H9 (cell line): ENCODE measurements around the gene TMC2. TPM values are rescaled to one million over a fixed set of nuclear protein-coding genes. Genes with fewer than 3 reads are reported as not detected.

Experiments used
- DNase-seq: peaks from one replicate; pipeline ENCODE4 v3.0.0-alpha.2; 2017
- H2AFZ ChIP-seq: one replicate; pipeline ENCODE4 v1.6.1; 2013; ENCODE audit warnings: mild to moderate bottlenecking, low read length, control low read depth, moderate library complexity
- H2AK5ac ChIP-seq: 2 replicates; pipeline ENCODE4 v1.6.1; 2013; ENCODE audit warnings: low read length, control low read depth, mixed read lengths; ENCODE audit not compliant: insufficient read length
- H2BK120ac ChIP-seq: one replicate; pipeline ENCODE4 v1.6.1; 2013; ENCODE audit warnings: low read depth, mild to moderate bottlenecking, low read length, control low read depth, inconsistent platforms; ENCODE audit not compliant: poor library complexity, severe bottlenecking
- H2BK12ac ChIP-seq: 2 replicates; pipeline ENCODE4 v1.6.1; 2013; ENCODE audit warnings: low read length, control low read depth, mixed read lengths, low read depth; ENCODE audit not compliant: insufficient read length
- H2BK15ac ChIP-seq: 2 replicates; pipeline ENCODE4 v1.6.1; 2013; ENCODE audit warnings: low read depth, low read length, control low read depth
- H2BK20ac ChIP-seq: one replicate; pipeline ENCODE4 v1.6.1; 2013; ENCODE audit warnings: low read depth, mild to moderate bottlenecking, low read length, control low read depth, inconsistent platforms; ENCODE audit not compliant: poor library complexity, severe bottlenecking
- H2BK5ac ChIP-seq: 2 replicates; pipeline ENCODE4 v1.6.1; 2013; ENCODE audit warnings: low read length, control low read depth, mixed read lengths; ENCODE audit not compliant: insufficient read length
- H3K14ac ChIP-seq: 2 replicates; pipeline ENCODE4 v1.6.1; 2013; ENCODE audit warnings: low read length, control low read depth; ENCODE audit not compliant: insufficient read depth
- H3K18ac ChIP-seq: 2 replicates; pipeline ENCODE4 v1.6.1; 2013; ENCODE audit warnings: low read depth, mild to moderate bottlenecking, mixed read lengths, low read length, control low read depth; ENCODE audit not compliant: insufficient read length
- H3K23ac ChIP-seq: 2 replicates; pipeline ENCODE4 v1.6.1; 2013; ENCODE audit warnings: low read length, control low read depth, mixed read lengths, low read depth; ENCODE audit not compliant: insufficient read length
- H3K23me2 ChIP-seq: 2 replicates; pipeline ENCODE4 v1.6.1; 2013; ENCODE audit warnings: low read depth, mild to moderate bottlenecking, mixed read lengths, low read length, control low read depth; ENCODE audit not compliant: insufficient read length, poor library complexity, severe bottlenecking
- H3K27ac ChIP-seq: 2 replicates; pipeline ENCODE4 v1.5.1; 2013; ENCODE audit warnings: low read length, control low read depth, mixed read lengths, low read depth; ENCODE audit not compliant: insufficient read length
- H3K27me3 ChIP-seq: 2 replicates; pipeline ENCODE4 v1.6.1; 2013; ENCODE audit warnings: low read length, control low read depth, inconsistent platforms; ENCODE audit not compliant: insufficient read depth
- H3K4ac ChIP-seq: 2 replicates; pipeline ENCODE4 v1.6.1; 2013; ENCODE audit warnings: low read depth, mild to moderate bottlenecking, control low read depth, inconsistent platforms, low read length, moderate library complexity
- H3K4me1 ChIP-seq: 2 replicates; pipeline ENCODE4 v1.6.1; 2013; ENCODE audit warnings: low read length, control low read depth, inconsistent platforms; ENCODE audit not compliant: insufficient read depth
- H3K4me2 ChIP-seq: 2 replicates; pipeline ENCODE4 v1.6.1; 2013; ENCODE audit warnings: low read length, control low read depth, mixed read lengths; ENCODE audit not compliant: insufficient read length, insufficient read depth
- H3K56ac ChIP-seq: 2 replicates; pipeline ENCODE4 v1.6.1; 2013; ENCODE audit warnings: low read depth, mild to moderate bottlenecking, mixed read lengths, low read length, control low read depth; ENCODE audit not compliant: insufficient read length
- H3K79me1 ChIP-seq: 2 replicates; pipeline ENCODE4 v1.6.1; 2013; ENCODE audit warnings: low read depth, mild to moderate bottlenecking, moderate library complexity, low read length, control low read depth, inconsistent platforms; ENCODE audit not compliant: insufficient read depth, poor library complexity, severe bottlenecking
- H3K79me2 ChIP-seq: 2 replicates; pipeline ENCODE4 v1.6.1; 2013; ENCODE audit warnings: low read length, control low read depth, inconsistent platforms; ENCODE audit not compliant: insufficient read depth
- H3K9ac ChIP-seq: 2 replicates; pipeline ENCODE4 v1.6.1; 2013; ENCODE audit warnings: low read length, control low read depth, mixed read lengths; ENCODE audit not compliant: insufficient read length; ENCODE audit errors: extremely low read depth
- H3K9me3 ChIP-seq: one replicate; pipeline ENCODE4 v1.6.1; 2013; ENCODE audit warnings: low read depth, low read length, inconsistent platforms; ENCODE audit not compliant: control insufficient read depth
- H3T11ph ChIP-seq: one replicate; pipeline ENCODE4 v1.6.1; 2013; ENCODE audit warnings: mild to moderate bottlenecking, low read length, control low read depth, inconsistent platforms
- H4K20me1 ChIP-seq: one replicate; pipeline ENCODE4 v1.6.1; 2013; ENCODE audit not compliant: control insufficient read depth, insufficient read length, insufficient read depth
- H4K5ac ChIP-seq: 2 replicates; pipeline ENCODE4 v1.6.1; 2013; ENCODE audit warnings: low read depth, mild to moderate bottlenecking, mixed read lengths, low read length, control low read depth; ENCODE audit not compliant: insufficient read length
- H4K8ac ChIP-seq: replicated peaks from 2 replicates; pipeline ENCODE4 v1.6.1; 2013; ENCODE audit warnings: low read length, control low read depth, mixed read lengths, low read depth; ENCODE audit not compliant: insufficient read length
- H4K91ac ChIP-seq: 2 replicates; pipeline ENCODE4 v1.6.1; 2013; ENCODE audit warnings: low read depth, mild to moderate bottlenecking, moderate library complexity, mixed read lengths, low read length, control low read depth; ENCODE audit not compliant: insufficient read length
- H3K27ac Mint-ChIP-seq, 3 experiments: 2 replicates in 2 of 3; 3 replicates in 1 of 3; pipeline ENCODE4 v1.8.0; 2020 to 2021; ENCODE audit warnings: mixed read lengths in 3 of 3, mild to moderate bottlenecking in 1 of 3, moderate library complexity in 1 of 3
- H3K27me3 Mint-ChIP-seq: 2 replicates; pipeline ENCODE4 v1.8.0; 2021; ENCODE audit warnings: low read depth, mild to moderate bottlenecking, moderate library complexity, mixed read lengths
- H3K36me3 Mint-ChIP-seq, 3 experiments: 2 replicates in 2 of 3; 3 replicates in 1 of 3; pipeline ENCODE4 v1.8.0; 2020 to 2021; ENCODE audit warnings: low read depth in 3 of 3, mixed read lengths in 3 of 3; ENCODE audit not compliant: insufficient read depth in 1 of 3
- H3K4me1 Mint-ChIP-seq, 2 experiments: 2 replicates each; pipeline ENCODE4 v1.8.0; 2020; ENCODE audit warnings: mixed read lengths in 2 of 2
- H3K4me3 Mint-ChIP-seq, 2 experiments: 2 replicates in 1 of 2; 3 replicates in 1 of 2; pipeline ENCODE4 v1.8.0; 2020 to 2021; ENCODE audit warnings: mild to moderate bottlenecking in 2 of 2, mixed read lengths in 2 of 2, moderate library complexity in 1 of 2
- H3K9me3 Mint-ChIP-seq, 2 experiments: 2 replicates in 1 of 2; 3 replicates in 1 of 2; pipeline ENCODE4 v1.8.0; 2020; ENCODE audit warnings: mild to moderate bottlenecking in 2 of 2, mixed read lengths in 2 of 2, moderate library complexity in 1 of 2
- WGBS: extraction: QIAGEN DNeasy Blood & Tissue Kit; methylation state at CpG from one replicate; pipeline ENCODE4 v1.1.7; 2013; ENCODE audit warnings: missing lambda C conversion rate, low lambda C conversion rate, mixed read lengths; ENCODE audit not compliant: insufficient read length; ENCODE audit errors: extremely low coverage; 5-methylcytosine and 5-hydroxymethylcytosine counted together
- total RNA-seq: library from RNA; stranded (reverse); gene quantifications from 2 replicates; pipeline ENCODE4 v1.2.1, GENCODE V29; 2021
- TF ChIP-seq, protein P1 (sequence below): fragments of 200-600 bp; sonication (generic); conservative IDR thresholded peaks from 3 replicates; pipeline ENCODE4 v1.8.0; 2021; ENCODE audit warnings: antibody characterized with exemption, mild to moderate bottlenecking

The TMC2 gene
- total RNA-seq, 1 experiment from 2014 or later = not detected

- H4K20me1 ChIP-seq = no peaks in the 10 kb centered on the region
- H3K9me3 ChIP-seq = no peaks in the 10 kb centered on the region
- no peak overlapping the region for H2AFZ ChIP-seq
Measured at GRCh38 chr20:2626853-2627541, 90.6 kb downstream of the TMC2 start.

More at GRCh38 chr20:2626853-2627541, 90.6 kb downstream of the TMC2 start:
- Mint-ChIP-seq H3K4me1 (no peaks in the 10 kb centered on the region), H3K9me3 (peaks cover 0 to 3% of the 10 kb centered on the region in 2 experiments; a peak in 2 of 5 replicates), H3K4me3 (no peak overlapping the region), H3K27me3 (peaks cover 48% of the 10 kb centered on the region), H3K27ac (no peak overlapping the region; a peak in 1 of 7 replicates), H3K36me3 (no peaks in the 10 kb centered on the region)
- no peak overlapping the region for H2BK12ac ChIP-seq
- no peak overlapping the region for H2BK120ac ChIP-seq
- DNase-seq = no peak
- no peak overlapping the region for H3K9ac ChIP-seq
- H3K4me1 ChIP-seq = no peaks in the 10 kb centered on the region
- H3K23ac ChIP-seq = no peak overlapping the region
- no peaks in the 10 kb centered on the region for H3K27me3 ChIP-seq
- H3K27ac ChIP-seq = no peak overlapping the region
- no peak overlapping the region for H4K91ac ChIP-seq
- no peak overlapping the region for H4K5ac ChIP-seq
- no peak overlapping the region for H3K4me2 ChIP-seq
- H3K18ac ChIP-seq = no peak overlapping the region
- no peaks in the 10 kb centered on the region for H3K79me2 ChIP-seq
- no peak overlapping the region for H3T11ph ChIP-seq
- H2BK15ac ChIP-seq = no peak overlapping the region
- TF ChIP-seq, protein P1, sequence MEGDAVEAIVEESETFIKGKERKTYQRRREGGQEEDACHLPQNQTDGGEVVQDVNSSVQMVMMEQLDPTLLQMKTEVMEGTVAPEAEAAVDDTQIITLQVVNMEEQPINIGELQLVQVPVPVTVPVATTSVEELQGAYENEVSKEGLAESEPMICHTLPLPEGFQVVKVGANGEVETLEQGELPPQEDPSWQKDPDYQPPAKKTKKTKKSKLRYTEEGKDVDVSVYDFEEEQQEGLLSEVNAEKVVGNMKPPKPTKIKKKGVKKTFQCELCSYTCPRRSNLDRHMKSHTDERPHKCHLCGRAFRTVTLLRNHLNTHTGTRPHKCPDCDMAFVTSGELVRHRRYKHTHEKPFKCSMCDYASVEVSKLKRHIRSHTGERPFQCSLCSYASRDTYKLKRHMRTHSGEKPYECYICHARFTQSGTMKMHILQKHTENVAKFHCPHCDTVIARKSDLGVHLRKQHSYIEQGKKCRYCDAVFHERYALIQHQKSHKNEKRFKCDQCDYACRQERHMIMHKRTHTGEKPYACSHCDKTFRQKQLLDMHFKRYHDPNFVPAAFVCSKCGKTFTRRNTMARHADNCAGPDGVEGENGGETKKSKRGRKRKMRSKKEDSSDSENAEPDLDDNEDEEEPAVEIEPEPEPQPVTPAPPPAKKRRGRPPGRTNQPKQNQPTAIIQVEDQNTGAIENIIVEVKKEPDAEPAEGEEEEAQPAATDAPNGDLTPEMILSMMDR = no peak
- no peak overlapping the region for H4K8ac ChIP-seq
- no peak overlapping the region for H2BK20ac ChIP-seq
- no peak overlapping the region for H3K4ac ChIP-seq
- WGBS = no CpG with 5 or more reads among the region's 9 CpGs
- H2AK5ac ChIP-seq = no peak overlapping the region
- H2BK5ac ChIP-seq = no peak overlapping the region
- no peaks in the 10 kb centered on the region for H3K79me1 ChIP-seq
- no peaks in the 10 kb centered on the region for H3K23me2 ChIP-seq
- no peak overlapping the region for H3K14ac ChIP-seq
- no peak overlapping the region for H3K56ac ChIP-seq
